GM19467 (cell line): ENCODE data around the gene KANK2.
"Not testable (repeated sequence)": the region's sequence is repeated elsewhere in the genome, so short reads cannot be mapped to it uniquely, and the experiment has no call there.

Source experiments
- ATAC-seq: cut with Tn5 transposase; IDR thresholded peaks from one replicate; pipeline ENCODE4 v1.9.1; 2021; ENCODE audit warnings: mild to moderate bottlenecking, moderate library complexity; ENCODE audit not compliant: unreplicated experiment

KANK2 gene

DNA sequence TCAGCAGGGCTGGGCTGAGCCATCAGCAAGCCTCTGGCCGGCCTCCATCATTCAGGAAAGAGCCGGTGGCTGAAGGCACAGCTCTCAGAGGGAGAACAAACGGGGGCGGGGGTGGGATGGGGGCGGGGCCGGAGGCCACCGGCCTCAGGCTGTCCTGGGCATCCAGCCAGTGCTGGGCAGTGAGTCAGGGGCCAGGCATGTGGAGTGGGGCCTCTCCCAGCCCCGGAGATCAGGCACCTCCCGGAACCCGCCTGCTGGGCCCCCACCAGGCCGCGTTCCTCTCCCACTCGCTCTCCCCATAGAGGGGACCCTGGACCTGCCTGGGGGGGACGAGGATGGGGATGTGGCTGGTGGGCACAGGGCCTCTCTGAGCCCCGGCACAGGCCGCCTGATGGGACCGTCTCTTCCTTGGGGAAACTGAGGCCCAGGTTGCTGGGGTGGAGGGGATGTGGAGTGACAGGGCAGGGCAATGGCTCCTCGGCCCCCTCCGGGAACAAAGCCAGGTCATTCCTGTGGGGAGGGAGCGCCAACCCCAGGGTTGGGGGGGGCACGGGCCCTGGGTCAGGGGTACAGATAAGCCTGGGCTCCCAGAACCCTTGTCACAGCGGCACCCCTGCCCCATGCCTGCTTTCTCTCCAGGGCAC is 54.7 kb downstream of the KANK2 start:
- no peak for ATAC-seq

DNA sequence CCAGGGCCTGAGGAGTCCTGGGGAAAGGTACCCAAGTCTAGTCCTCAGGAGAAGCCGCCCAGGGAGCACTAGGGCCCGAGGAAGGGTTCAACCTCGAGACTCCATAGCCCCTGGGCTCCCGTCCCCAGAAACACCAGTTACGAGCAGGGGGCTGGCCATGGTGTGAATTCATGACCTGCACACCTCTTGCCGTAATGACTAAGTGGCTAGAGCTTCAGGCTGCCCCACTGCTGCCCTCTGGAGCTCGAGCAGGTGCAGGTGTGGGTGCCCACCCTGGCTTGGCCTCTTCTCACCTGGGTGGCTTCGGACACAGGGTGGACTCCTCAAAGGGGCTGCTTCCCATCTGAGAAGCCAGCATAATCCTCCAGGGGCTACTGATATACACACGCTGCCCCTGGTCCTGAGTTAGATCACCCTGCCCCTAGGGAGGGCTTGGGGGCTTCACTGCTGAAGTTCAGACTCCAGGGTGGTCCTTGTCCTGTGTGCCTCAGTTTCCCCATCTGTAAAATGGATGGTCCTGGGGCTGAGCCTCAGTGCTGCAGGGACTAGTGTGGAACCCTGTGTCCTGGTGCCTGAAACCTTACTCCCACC is 55.3 kb downstream of the KANK2 start:
- ATAC-seq: no peak

DNA sequence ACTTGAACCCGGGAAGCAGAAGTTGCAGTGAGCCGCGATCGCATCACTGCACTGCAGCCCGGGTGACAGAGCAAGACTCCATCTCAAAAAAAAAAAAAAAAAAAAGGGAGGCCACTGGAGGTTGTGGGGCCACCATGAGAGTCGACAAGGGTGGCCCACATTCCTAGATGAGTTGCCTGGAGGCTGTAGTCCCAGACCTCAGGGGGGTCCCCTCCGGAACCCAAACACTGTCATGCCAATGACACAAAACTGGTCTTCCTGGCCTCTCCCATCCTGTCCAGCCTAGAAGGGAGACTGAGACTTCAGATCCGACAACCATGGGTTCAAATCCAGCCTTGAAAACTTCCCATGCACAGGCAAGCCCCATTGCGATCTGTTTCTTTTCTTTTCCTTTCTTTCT is 56.4 kb downstream of the KANK2 start:
- no peak for ATAC-seq

DNA sequence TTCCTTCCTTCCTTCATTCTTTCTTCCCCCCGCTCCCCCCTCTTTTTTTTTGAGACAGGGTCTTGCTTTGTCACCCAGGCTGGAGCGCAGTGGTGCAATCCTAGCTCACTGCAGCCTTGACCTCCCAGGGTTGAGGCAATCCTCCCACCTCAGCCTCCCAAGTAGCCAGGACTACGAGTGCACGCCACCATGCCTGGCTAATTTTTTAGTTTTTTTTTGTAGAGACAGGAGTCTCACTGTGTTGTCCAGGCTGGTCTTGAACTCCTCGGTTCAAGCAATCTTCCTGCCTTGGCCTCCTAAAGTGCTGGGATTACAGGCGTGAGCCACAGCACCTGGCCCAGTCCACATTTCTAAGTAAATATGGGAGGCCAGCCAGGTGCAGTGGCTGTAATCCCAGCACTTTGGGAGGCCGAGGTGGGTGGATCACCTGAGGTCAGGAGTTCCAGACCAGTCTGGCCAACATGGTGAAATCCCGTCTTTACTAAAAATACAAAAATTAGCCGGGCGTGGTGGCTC is 57.3 kb downstream of the KANK2 start:
- ATAC-seq: not testable (repeated sequence)

DNA sequence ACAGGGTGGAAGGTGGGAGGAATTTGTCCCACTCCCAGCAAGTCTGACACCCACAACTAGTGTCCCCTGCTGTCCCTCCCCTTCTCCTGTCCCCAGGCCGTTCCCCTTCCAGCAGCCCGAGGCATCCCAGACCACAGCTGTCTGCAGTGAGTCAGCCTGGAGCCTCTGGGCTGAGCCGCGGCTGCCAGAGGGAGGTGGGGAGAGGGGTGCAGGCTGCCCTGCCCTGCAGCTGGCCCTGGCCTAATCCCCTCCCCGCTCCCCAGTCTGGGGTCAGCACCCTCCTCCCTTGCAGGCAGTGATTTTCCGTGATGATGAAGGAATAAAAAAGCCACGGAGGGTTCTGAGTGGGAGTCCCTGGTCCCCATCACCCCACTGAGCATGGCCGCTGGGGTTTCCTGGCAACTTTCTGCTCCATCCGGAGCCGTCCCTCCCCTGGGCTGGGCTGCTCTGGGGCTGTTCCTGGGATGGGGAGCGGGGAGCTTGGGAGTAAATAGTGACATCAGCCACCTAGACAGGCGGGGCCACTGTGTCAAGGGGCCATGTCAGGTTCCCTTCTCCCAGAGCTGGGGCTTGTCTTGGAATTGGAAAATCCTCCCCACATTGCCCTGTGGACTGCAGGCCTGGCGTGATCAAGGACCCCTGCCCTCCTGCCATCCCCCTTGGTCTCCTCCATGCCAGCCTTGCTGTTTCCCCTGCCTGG is 58.6 kb downstream of the KANK2 start:
- no peak for ATAC-seq

DNA sequence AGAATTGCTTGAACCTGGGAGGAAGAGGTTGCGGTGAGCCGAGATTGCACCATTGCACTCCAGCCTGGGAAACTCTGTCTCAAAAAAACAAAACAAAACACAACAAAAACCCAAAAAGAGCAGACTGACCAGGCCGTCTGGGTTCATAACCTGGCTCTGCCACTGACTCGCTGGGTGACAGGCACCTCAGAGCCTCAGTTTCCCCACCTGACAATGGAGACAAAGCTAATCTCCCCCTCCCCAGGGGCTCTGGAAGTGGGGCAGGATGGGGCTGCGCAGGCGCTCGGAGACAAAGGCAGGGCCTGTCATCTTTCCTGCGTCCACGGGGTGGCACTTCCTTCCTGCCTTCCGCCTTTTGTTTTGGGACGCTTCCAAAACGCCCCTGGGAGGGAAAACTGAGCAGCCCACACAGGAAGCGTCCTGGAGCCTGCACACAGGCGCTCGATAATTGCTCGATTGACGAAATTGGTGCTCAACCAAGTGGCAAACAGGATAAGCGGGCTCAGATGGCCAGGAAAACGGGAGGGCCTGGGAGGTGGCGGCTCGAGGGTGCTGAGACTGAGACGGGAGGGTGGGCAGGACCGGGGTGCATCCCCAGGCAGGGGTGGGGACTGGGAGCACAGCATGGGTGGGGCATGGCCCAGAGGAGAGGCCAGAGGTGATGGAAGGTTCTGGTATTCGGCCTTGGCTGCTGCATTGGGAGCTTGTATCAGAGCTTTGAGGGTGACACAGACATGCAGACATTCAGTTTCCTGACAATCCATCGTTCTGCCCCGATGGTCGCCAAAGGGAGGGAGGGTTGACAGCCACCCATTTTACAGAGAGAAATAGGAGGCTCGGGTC is 59.6 kb downstream of the KANK2 start:
- ATAC-seq: no peak

DNA sequence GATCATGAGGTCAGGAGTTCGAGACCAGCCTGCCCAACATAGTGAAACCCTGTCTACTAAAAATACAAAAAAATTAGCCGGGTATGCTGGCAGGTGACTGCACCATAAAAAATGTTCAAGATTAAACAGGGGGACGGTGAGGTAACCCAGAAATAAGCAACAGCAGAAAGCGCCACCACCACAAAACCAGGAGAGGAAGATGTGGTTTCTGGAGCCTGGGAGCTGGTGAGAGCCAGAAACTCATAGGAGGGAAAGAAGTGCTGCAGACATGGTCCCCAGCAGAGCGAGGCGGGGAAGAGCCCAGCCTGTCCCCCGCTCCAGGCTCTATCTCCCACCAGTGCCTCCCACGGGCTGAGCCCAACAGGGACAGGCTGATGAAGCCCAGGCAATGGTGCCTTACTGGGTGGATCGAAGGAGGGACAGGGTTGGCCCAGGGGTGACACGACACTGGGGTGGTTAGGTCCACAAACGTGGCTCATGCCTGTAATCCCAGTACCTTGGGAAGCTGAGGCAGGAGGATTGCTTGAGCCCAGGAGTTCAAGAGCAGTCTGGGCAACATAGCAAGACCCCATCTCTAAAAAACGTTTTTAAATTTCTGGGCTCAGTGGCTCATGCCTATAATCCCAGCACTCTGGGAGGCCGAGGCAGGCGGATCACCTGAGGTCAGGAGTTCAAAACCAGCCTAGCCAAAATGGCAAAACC is 60.8 kb downstream of the KANK2 start:
- ATAC-seq: no peak

DNA sequence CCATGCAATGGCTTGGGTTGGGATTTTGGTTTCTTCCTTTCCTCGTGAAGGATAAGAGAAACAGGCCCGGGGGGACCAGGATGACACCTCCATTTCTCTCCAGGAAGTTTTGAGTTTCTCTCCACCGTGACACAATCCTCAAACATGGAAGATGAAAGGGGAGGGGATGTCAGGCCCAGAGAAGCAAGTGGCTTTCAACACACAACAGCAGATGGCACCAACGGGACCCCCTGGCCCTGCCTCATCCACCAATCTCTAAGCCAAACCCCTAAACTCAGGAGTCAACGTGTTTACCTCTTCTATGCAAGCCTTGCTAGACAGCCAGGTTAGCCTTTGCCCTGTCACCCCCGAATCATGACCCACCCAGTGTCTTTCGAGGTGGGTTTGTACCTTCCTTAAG is 65.9 kb downstream of the KANK2 start:
- ATAC-seq: no peak

DNA sequence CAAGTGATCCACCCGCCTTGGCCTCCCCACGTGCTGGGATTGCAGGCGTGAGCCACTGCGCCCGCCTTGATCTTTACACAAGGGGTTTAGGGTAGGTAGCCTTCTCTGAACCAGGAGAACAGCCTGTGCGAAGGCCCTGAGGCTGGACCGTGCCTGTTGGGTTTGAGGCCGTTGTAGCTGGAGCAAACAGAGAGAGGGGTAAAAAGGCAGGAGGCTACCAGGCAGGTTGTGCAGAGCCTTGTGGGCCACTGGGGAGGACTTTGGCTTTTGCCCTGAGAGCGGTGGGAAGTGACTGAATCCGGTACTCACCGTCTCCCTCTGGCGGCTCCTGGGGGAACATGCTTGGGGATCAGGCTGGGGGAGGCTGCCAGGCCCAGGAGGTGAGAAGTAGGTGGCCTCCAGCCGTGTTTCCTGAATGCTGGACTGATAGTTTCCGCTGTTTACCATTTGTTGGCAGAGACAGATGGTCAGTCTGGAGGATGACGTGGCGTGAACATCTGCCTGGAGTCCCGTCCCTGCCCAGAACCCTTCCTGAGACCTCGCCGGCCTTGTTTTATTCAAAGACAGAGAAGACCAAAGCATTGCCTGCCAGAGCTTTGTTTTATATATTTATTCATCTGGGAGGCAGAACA is 66.4 kb downstream of the KANK2 start:
- no peak for ATAC-seq

DNA sequence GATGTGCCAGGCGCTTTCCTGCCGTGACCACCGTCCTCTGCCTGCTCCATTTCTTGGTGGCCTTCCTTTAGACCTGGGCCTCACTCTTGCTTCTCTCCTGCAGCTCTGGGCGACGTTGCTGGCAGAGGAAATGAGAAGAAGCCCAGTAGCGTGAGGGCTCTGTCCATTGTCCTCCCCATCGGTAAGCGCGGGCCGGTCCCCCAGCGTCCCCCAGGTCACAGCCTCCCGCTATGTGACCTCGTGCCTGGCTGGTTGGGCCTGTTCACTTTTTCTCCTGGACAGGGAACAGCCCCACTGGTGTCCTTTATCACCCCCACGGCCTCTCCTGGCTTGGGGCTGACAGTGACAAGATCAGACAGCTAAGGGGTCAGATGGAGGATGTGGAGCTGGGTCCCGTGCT is 69.4 kb downstream of the KANK2 start:
- ATAC-seq: no peak

DNA sequence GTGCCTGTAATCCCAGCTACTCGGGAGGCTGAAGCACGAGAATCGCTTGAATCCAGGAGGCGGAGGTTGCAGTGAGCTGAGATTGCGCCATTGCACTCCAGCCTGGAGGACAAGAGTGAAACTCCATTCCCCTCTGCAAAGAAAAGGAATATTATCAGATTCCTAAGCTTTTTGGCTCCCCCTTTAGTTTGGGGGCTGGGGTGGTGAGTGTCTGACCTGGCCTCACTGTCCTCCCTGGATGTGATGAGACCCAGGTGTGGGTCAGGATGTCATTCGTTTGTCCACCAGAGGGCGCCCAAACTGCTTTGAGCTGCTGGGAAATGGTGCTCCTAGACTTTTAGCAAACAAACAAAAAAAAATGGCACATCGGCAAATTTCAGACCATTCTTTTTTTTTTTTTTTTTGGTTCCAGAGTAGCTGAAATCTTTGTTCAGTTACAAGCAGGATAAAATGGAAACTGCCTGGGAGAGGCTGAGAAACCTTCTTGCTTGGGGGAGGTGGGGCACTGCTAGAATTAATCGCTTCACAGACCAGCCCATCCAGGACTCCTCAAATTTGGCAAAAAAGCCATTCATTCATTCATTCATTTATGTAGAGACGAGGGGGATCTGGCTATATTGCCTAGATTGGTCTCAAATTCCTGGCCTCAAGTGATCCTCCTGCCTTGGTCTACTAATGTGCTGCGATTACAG is 71.2 kb downstream of the KANK2 start:
- ATAC-seq: no peak

DNA sequence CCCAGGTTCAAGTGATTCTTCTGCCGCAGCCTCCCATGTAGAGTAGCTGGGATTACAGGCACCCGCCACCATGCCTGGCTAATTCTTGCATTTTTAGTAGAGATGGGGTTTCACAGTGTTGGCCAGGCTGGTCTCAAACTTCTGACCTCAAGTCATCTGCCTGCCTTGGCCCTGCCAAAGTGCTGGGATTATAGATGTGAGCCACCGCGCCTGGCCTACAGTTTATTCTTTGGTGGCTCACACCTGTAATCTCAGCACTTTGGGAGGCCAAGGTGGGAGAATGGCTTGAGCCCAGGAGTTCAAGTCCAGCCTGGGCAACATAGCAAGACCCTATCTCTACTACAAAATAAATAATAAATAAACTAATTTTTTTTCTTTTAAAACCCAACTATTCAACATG is 73.2 kb downstream of the KANK2 start:
- not testable (repeated sequence) for ATAC-seq

DNA sequence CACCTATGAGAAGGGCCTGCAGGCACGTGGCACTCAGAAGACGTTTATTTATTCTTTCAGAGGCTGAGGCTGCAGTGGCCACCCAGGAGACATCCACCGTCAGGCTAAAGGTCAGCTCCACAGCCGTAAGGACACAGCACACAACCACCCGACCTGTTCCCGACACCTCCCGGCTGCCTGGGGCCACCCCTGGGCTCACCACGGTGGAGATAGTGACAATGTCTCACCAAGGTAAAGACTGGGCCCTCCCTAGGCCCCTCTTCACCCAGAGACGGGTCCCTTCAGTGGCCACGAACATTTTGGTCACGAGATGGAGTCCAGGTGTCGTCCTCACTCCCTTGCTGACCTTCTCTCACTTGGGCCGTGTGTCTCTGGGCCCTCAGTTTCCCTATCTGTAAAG is 74.2 kb downstream of the KANK2 start:
- no peak for ATAC-seq

DNA sequence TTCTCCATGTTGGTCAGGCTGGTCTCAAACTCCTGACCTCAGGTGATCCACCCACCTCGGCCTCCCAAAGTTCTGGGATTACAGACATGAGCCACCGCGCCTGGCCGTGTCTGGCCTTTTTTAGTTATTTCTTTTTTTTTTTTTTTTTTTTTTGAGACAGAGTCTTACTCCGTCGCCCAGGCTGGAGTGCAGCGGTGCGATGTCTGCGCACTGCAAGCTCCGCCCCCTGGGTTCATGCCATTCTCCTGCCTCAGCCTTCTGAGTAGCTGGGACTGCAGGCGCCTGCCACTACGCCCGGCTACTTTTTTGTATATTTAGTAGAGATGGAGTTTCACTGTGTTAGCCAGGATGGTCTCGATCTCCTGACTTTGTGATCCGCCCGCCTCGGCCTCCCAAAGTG is 75.4 kb downstream of the KANK2 start:
- not testable (repeated sequence) for ATAC-seq

DNA sequence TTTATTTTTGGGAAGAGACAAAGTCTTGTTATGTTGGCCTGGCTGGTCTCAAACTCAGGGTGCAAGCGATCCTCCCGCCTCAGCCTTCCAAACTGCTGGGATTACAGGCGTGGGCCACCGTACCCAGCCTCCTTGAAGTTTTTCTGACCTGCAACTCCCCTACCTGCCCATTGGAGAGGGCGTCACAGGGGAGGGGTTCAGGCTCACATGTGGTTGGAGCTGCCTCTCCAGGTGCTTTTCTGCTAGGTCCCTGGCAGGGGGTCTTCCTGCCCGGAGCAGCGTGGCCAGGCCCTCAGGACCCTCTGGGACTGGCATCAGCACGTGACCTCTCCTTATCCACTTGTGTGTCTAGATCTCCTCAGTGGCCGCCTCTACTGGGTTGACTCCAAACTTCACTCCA is 80.8 kb downstream of the KANK2 start:
- ATAC-seq: no peak

DNA sequence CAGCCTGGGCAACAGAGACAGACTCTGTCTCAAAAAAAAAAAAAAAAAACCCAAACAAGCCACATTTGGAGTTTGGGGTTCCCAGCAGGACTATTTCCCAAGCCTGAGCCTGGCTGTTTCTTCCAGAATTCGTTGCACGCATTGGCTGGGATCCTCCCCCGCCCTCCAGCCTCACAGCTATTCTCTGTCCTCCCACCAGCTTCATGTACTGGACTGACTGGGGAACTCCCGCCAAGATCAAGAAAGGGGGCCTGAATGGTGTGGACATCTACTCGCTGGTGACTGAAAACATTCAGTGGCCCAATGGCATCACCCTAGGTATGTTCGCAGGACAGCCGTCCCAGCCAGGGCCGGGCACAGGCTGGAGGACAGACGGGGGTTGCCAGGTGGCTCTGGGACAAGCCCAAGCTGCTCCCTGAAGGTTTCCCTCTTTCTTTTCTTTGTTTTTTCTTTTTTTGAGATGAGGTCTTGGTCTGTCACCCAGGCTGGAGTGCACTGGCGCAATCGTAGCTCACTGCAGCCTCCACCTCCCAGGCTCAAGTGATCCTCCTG is 81.4 kb downstream of the KANK2 start:
- ATAC-seq: no peak

DNA sequence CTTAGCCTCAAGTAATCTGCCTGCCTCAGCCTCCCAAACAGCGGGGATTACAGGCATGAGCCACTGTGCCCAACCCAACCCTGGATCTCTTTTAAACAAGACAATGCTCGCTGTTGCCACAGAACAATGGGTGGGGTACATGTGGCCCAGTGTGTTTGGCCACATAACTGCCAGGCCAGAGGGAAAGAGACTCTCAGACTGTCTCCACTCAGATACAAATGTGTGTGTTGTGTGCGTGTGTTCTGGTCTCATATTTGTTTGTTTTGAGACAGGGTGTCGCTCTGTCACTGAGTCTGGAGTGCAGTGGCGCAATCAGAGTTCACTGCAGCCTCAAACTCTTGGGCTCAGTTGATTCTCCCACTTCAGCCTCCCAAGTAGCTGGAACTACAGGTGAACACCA is 82.3 kb downstream of the KANK2 start:
- no peak for ATAC-seq
